T-helper 1 cell (primary cell): Measurements from ENCODE around the gene ZIC4.

Experiments used
- DNase-seq, 5 donors: peaks; one replicate each; pipeline ENCODE4 v3.0.0-alpha.2; 2012 to 2020

ZIC4 gene

GRCh38 chr3:147368561-147369221, 37.7 kb downstream of the ZIC4 start:
- DNase-seq, result no peak

DNA sequence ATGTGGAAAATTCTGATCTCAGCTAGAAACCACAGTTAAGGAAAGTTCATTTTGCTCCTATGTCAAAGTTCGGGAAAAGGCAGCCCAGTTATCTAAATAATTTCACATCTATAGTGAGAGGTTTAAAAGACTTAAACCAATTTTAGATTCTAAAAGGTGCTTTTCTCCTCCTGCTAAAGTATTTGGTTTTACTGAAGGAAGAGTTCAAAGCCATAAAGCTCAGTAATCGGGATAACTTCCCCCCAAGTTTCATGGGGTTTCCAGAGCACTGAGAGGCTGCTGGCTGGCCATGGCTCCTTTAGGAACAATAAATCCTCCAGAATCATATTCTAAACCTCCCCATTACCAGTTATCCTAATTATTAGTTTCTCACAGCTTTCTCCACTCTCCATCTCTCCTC, 38.2 kb downstream of the ZIC4 start:
- no peak for DNase-seq

- no peak for DNase-seq
Measured at GRCh38 chr3:147367676-147368075, 38.7 kb downstream of the ZIC4 start.

DNA sequence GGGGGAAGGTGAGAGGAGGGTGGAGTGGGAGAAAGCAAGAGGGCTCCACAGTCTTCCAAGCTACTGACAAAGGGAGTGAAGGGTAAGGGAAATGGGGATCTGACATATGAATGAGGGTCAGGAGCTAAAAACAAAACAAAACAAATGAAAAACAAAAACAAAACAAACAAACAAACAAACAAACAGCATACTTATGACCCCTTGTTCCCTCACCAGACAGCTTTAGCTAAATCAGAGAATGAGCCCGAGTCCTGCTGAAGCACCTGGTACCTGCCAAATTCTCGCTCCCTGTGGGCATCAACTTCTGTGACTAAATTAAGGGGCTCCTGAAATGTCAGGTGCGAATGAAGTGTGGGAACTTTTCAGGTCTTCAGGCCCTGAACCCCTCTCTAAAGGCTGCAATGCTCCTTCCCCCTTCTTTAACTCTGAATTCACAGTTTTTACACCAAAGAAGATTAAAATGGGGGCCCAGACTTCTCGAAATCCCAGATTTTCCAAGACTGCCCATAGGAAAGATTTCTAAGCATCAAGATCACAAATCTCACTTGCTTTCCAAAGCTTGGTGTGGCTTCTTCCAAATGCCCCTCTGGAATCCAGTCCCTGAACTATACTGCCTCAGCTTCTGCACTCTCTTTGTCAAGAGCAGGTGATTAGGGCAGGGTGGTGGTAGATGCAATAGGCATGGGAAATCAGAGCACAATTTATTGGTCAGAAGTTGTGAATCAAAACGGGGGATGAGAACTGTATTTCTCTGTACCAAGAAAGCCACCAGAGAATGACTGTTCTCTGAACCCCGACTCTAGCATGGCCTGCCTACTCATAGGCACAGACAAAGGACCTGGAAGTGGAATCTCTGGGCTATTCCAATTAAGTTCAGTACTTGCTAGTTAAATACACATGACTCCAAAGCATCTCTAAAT, 40.9 kb downstream of the ZIC4 start:
- no peak for DNase-seq

DNA sequence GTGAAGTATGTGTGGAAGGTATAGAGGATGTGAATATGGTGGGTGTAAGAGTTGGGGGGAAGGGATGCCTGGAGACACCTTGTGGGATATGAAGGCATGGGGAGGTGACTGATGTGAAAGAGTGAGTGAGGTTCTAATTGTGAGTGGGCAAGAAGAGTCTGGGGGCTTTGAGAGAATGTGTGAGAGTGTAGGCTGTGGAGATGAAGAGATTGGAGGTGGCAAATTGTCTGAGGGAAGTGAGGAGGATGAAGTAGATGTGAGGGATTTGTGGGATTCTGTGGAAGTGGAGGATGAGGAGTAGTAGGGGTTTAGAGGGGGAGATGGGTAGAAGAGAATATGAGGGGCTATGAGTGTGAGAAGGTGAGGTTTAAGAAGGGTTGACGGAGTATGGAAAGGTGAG, 41.6 kb downstream of the ZIC4 start:
- DNase-seq, result no peak

- DNase-seq, result peak in 2 of 5 donors; percentile 6 to 7
Measured at GRCh38 chr3:147361454-147362420, 44.6 kb downstream of the ZIC4 start.

DNA sequence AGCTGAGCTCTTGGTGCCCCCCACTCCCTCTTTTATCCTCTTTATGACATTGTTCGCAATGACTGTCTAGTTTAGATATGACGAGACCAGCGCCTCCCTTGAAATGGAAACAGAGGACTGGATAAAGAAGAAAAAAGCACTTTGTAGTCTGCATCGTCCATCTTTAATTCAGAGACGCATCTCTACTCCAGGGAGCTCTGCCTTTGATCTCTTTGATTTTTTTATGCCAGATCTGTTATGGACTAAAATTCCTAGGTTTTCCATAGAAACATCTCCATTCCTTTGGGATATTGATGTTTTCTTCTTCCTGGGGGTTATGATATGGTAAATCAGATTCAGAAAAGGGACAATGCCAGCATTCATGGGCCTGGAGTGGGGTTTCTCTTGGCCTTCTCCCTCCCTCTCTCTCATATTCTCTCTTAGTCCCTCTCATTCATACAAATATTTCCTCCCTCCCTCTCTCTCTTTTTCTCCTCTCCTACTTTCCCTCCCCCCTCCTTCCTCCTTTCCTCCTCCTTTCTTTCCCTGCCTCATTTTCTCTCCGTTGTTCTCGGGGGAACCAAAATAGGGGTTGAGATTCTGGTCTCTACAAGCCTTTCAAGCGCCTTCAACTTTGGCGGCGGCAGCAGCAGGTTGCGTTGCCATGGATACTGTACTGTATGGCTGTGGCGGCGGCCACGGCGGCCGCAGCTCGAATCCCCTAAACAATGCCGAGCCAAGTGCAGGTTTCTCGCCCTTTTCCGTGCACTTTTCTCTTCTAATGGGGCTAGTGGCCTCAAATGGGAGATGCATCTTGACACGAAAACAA, 45.5 kb downstream of the ZIC4 start:
- DNase-seq, result no peak

DNA sequence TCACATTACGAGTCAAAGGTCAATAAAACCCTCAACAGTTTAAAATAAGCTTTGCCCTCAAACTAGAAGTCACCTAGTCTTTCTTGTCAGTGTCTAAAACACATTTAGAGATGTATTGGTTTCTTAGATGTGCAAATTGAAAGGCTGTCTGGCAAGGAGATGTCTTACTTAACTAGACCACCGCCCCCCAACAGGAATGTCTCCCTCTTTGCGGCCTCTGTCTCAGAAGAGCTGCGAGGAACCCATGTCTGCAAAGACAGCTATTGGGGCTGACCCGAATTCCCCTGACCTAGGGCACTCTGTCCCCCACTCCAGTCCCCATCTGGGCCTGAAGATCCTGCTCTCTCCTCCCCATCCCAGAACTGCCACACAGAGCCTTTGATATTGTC, 46.3 kb downstream of the ZIC4 start:
- no peak for DNase-seq

DNA sequence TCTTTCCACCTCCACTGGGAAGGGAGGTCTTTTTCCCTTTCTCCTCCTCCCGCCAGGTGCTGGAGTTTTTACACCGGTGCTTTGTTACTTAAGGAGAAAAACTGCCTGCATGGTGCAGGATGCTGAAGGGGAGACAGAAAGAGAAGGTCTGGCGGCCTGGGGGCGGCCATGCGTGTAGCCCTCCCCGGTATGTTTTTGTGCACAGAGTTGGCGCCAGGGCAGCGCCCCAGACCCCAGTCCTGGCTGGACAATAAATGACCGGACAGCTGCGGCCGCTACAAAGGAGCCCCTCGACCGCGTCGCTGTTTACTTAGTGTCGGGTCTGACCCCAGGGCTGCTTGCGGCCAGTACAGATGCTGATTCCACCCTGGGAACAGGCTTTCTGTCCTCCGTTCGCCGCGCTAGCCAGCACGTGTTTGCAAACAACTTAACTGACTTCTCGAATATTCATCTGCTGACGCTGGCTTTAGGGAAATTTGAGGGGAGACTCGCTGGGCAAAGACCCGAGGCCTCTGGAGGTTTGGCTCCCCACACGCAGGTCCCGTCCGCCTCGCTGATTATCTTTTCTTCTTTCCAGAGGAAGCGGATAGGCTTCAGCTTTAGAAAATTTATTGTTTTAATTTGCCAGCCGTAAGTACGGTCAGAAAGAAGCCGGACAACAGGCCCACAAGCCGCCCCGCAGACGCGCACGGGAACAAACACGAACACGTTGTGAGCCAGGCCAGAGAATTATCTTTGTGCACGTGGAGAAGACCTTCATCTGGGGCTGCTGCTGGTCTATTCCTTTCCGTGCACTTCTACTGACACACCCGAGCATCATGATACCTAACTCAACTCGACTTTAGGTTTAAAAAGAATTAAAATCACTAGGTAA, 46.9 kb downstream of the ZIC4 start:
- no peak for DNase-seq

DNA sequence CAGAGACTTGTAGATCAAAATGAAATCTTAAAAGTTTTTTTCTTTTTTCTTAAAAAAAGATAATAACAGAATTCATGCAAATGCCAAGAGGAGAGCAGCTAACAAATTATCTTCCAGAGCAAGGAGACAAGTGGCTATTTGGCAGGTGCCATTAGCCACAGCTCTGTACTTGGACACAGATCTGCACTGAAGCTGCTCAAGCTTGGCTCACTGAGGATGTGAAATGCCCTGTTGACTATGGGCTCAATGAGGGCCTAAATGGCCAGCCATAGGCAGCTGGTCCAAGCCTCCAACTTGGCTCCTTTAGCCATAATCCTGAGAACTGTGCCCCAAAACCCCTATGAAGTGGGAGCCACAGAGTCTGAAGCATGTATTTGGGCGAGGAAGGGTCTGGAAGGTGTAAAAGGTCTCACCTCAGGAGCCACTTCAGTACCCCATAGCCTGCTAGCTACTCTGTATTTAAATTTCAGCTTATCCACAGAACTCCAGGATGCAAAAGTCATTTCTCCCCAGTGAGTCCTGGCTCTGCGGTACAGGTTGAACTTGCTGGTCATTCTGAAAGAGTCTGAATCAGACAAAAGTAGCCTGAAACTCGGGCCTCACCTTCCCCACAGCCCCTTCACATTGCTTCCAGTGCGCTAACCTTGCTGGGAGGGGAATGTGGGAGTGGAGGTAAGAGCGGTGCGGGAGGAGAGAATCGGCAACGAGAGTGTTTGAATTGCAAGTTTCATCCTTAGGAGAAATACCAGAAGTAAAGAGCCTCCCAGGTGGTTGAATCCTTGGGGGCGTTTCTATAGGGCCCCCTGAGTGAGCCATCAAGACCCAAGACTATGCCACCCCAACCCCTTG, 48.0 kb downstream of the ZIC4 start:
- DNase-seq, result no peak

- DNase-seq, result no peak
Measured at GRCh38 chr3:147356909-147357900, 49.1 kb downstream of the ZIC4 start.

- no peak for DNase-seq
Measured at GRCh38 chr3:147356145-147356908, 50.0 kb downstream of the ZIC4 start.

- no peak for DNase-seq
Measured at GRCh38 chr3:147355753-147356090, 50.6 kb downstream of the ZIC4 start.

DNA sequence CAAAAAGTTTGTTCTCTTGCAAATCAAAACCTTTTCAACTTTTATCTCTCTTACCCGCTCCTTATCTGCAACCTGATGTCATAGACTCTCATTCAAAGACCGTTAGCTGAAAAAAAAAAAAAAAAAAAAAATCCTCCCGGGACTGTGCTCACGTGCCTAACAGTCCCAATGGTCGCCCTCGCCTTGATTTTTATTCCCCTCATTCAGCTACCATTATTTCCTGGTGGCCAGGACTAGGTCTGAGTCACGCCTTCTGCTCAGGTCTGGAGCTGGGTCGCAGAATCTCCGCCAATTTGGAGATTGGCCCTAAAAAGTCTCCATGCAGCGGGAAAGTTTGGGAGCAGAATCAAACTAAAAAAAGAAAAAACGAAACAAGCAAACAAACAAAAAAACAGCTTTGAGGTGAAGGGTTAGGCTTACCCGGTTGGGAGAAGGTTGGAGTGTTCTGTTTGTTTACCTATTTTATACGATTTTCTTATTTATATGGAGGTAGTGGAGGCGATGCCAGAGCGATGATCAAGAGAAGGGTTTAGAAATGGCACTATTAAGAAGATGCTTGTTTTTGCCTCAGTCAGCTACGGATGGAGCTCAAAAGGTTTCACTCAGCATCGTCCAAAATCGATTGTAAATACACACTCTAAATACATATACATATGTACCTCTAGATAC, 51.1 kb downstream of the ZIC4 start:
- no peak for DNase-seq

DNA sequence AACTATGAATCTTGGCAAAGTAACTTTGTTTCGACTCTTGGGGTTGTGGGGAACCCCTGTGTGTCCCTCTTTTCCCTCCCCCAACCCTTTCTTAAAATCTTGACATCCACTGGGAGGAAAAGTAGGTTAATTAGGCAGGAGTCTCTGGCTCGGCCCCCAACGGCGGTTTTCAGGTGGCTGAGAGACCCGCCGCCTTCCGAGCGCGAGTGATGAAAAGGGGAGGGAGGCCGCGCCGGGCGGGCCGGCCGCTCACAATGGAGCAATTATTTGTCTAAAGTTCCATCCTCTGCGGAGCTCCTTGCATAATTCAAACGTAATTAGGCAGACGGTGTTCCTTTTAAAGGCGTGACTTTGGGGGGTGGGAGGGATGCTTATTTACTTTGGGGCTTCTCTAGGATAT, 51.7 kb downstream of the ZIC4 start:
- DNase-seq, result no peak

- no peak for DNase-seq
Measured at GRCh38 chr3:147351301-147351700, 55.0 kb downstream of the ZIC4 start.

- no peak for DNase-seq
Measured at GRCh38 chr3:147348976-147349375, 57.4 kb downstream of the ZIC4 start.

DNA sequence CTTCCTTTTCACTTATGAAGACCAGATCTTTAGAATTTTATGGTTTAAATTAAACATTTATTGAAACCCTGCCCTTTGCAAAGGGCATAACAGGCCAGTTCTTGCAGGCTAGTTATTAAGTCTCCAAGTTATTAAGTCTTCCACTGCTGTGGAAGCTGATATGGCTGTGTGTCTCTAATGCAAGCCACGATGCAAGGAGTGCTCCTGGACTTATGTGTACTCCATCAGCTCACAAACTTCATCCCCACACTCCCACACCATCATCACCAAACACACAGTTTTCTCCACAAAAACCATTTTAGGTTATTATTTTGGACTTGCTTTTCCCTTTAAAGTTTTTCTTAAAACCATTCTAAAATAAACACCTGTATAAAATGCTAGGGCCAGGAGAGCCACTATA, 62.4 kb downstream of the ZIC4 start:
- no peak for DNase-seq
